GM18861 (cell line): ENCODE results near the gene REN.

ENCODE experiments used
- ATAC-seq: cut with Tn5 transposase; IDR thresholded peaks from one replicate; pipeline ENCODE4 v1.9.1; 2021; ENCODE audit not compliant: unreplicated experiment

Gene REN

DNA sequence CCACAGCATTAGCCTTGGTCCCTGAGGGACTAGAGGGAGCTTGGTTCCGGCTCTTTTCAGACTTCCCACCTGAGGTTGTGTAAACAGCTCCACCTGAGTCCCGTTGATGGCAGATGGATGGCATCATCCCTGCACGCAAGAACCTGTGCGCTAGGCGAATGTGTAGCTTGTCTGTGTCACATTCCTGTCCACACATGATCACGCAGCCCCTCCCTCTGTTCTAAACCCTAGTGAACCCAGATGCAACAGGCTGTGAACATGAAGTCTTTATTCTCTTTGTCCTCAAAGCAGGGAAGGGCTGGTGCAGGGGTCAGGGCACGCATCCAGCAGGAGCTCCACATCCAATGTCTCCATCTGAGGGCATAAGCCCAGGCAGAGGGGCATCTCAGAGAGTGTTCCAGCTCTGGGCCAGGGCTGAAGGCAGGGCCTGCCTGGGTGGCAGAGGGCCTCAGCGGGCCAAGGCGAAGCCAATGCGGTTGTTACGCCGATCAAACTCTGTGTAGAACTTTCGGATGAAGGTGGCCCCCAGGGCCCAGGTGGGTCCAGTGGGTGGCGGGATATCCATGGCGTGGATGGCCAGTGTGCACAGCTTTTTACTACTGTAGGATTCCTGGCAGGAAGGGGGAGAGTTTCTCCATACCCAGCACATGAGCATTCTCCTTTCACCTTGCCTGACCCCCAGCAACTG lies 11.4 kb downstream of the REN start:
- no peak for ATAC-seq

DNA sequence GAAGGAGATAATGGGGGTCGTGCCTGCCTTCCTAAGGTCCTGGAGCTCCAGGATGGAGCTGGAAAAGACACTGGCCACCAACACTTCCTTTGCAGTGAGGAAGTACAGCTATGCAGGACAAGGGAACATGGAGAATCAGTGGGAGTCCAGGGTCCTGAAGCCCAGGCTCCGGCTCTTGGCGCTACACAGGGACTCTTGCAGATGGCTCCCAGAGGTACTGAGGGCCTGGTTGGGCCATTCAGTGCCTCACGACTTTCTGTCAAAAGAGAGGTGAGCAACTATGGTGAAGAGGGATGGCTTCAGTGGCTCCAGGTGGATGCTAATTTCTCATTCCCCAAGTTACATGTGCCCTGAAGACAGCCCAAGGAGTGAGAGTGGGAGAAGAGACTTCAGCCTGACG lies 12.5 kb downstream of the REN start:
- ATAC-seq = no peak

DNA sequence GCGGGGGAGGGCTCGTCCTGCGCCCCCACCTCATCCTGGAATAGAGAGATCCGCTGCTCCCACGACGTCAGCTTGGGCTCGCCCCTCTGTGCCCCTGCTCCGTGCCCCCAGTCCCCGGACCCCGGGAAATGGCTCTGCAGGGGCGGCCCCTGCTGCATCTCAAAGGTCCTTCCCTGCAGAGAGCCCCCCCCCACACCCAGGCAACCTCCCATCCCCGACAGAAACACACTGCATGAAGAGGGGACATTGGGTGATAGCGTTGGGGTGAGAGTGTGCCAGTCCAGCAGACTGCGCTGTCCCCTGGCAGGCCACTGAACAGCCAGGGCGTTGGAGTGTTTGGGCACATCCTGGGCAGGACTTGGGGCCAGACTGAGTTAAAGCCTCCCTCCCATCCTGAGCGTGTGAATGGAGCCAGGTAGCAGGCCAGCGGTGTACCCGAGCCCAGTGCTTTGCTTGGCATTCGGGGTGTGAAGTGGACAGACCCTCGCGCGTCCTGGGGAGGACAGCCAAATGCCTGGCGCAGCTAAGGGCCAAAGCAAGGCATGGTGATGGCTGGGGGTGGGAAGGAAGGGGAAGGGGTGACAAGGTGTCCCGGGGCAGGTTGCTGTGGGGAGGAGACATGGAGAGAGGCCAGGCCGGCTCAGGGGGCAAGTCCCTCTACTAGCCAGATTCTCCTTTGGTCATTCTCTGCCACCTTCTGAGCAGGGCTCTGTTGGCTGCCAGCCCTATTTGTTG lies 13.7 kb downstream of the REN start:
- no peak for ATAC-seq

DNA sequence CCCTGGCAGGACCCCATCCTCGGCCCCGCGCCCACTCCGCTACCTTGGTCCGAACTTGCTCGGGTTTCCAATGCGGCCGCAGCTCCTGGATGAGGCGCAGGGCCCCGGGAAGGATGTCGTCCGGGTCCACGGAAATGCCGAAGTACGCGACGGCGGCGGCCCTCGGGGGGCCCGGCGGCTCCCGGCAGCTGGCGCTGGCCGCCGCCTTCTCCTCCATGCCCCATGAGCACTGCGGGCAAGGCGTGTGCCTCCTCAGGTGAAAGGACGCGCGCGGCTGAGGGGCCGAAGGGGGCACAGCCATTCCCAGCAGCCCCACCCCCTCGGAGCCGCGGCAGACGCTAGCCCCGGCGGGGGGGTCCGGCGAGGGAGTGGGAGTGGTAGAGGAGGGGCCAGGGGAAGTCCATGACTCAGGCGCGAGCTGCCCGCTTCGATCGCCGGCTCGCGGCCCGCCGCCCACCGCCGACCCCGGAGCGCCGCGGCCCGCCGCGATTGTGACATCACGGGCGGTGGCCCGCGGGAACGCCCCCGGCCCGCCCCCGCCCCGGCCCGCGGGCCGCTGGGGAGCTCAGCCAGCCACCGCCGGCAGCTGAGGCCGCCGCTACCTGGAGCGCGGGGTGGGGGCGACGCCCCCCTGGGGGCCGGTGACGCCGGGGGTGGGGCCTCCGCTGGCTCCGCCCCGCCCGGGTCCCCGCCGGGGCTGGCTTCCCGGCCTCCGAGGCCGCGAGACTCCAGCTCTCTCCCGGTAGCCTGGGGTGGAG lies 14.4 kb downstream of the REN start, which contains the start of gene ETNK2:
TSS of gene ETNK2 (minus strand) at position 493 of the 758 bp plus-strand sequence. CDS start at position 301, 192 bp downstream.
- no peak for ATAC-seq

DNA sequence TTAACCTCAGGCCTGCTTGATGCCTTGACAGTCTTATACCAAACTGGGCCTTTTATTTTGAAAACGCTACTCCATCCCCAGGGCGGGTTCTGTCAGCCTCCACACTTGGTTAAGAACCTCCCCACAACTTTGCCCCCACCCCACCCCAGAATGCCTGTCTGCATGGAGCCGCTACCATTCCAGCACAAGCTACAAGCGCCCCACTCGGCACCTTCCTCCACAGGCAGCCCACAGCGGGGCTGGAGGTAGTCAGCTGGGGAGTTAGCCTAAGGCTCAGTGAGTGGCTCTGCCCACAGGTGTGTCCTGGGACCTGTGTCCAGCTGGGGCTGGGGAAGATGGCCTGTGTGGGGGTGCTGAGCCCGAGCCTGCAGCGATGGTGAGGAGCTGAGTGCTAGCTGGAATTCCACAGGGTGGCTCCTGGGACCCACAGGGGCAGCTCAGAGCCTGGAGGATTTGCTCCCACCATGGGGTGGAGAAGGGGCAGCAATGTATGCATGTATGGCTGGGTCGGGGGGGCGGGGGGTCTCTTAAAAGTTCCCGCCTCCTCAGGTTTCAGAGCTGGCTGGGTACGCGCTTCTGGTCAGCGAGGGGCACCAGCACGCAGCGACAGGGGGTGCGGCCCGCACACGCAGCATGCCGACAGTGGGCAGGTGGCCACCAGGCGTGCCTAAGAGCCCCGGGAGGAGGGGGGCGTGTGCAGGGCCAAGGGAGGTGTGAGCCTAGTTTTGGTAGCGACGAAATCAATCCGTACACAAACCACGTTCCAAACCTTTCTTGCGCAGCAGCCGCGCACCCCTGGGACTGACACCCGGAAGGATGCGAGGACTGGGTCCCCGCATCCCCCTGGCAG lies 15.2 kb downstream of the REN start:
- ATAC-seq = no peak

DNA sequence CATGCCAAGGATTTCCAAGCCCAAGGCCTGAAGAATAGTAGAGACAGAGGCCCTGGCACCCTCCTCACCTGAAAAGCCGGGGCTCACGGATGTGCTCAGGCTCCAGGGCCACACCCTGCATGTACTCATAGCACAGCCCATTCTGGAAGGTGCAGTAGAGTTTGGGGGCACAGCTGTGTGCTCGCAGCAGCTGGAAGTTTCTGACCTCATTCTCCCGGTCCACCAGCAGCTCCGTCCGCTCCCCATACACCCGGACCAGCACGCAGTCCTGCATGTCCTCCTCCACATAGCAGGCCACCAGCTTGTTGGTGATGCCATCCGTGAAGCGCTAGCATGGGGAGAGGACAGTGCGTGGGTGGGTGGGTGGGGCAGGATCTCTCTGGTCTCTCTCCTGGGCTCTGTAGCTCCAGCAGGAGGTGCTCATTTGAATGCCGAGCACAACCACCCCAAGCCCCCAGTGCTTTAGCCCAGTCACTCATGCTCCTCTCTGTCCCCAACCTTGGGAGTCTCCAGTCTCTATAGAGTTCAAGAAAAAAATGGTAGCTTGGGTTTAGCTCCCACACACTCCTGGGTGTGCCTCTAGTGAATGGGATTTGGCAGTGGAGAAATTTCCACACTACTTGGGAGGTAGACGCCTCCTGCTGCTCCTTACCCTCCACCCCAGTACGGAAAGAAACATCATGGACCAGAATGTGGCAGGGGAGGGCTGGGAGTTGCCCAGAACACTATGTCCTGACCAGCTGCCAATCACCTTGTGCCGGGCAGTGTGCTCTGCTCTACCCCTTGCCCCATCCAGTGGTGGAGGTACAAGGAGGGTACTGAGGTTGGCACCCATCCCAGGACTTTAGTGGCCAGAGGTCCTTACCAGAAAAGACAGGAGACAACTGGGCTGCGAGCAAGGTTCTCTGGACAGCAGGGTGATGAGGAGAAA lies 16.2 kb downstream of the REN start:
- ATAC-seq = no peak

DNA sequence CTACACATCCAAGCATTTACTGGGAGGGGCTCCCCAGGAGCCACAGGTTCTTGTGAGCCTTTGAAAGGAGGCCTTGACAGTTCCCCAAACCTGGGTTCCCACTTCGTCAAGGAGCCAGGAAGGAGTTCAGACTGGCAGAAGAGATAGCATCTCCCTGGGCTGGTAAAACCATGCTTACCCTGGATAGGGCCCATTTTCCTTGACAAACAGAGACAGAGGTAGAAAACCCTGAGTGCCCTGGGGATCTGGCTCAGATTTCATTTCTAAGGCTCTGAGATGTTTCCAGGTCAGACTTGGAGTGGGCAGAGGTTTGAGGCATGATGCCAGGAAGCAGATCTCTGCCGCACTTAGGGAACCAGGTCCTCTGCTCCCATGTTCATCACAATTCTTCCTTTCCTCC lies 17.0 kb downstream of the REN start:
- ATAC-seq = no peak

DNA sequence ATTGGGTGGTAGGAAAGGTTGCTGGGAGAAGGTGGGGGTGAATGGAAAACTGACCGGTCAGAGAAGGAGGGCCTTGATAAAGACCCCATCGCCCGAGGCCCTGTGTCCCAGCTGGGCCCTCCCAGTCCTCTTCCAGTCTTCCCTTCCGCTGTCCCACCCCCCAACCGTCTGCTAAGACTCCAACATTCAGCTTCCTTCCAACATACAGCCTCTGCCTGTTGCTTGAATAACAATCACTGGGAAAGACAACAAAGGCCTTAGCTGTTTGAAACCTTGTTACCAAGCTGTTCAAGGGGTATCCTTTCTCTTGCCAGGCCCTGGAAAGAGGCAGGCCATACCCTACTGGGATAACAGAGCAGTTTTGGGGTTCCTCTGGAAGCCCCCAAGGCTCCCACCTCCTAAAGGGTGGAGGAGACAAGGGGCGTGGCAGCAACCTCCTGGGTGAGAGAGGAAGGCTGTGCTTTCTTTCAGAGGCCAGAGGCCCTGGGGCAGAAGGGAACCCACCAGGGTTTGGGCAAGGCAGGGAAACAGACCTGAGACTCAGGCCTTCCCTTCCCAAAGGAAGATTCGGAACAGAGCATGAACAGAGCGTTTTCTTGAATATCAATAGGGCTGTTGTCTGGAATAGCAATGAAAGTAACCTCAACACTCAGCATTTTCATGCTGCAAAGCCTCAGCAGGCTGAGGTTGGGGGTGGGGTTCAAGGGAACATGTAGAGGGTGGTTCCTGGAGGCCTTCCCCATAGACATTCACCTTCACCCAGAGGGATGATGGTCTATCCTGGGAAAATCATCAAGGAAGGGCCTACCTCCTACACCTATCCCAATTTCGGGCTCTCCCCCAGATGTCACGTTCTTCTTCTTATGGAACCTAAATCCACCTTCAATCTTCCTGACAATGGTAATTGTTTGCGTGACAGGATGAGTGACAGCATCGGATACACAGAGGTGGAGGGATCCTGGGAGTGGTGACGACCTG lies 18.4 kb downstream of the REN start:
- no peak for ATAC-seq

DNA sequence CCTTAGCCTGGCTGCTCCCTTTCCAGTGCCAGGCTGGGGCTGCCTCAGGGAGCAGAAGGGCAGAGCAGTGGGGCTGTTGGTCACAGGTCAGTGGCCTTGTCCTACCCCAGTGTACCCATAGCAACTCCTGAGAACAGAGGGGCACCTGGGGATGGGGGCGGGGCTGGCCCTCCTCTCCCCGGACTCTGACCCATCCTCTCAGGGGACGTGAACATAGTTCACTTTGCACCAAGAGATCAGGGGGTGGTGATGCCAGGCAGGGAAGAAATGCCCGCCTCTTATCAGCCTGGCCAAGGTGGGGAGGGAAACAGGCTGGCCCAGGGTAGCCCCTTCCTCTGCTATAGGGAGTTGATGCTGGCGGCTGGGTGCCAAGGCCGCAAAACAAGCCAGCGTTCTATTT lies 19.2 kb downstream of the REN start:
- no peak for ATAC-seq

DNA sequence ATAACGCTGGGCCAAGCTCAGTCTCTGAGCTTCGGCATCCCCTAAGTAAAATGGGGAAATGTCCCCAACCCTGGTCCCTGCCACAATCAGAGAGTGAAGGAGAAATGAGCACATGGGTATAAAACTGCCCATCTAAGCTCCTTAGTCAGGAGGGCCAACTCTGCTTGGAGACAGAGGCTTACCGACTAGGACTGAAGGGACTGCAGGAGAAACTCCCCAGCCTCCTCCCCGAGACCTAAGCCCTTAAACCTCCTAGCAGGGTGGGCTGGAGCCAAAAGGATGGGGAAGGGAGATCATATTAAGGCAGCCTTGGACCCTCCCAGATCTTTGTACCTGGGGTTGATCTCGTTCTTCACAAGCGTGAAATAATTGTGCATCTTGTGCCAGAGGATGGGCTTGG lies 19.8 kb downstream of the REN start:
- ATAC-seq = no peak

DNA sequence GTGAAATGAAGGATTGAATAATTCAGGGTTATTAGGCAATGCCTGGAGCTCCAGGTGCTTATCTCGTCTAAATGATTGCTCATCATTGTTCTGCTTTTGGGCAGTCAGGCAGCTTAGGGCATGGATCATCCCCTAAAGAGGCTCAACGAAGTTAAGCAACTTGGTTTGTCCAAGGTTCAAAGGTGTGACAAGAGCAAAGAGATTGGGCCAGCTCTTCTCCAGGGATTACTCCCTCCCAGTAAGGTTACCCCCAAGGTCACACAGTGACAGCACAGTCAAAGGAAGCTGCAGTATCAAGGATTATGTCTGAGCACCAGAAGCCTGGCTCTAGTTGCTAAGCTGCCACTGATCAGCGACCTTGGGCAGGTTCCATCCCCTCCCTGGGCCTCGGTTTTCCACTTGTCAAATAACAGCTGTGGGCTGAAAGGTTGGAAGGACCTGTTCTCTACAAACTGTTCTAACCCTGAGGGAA lies 21.1 kb downstream of the REN start:
- ATAC-seq = no peak

DNA sequence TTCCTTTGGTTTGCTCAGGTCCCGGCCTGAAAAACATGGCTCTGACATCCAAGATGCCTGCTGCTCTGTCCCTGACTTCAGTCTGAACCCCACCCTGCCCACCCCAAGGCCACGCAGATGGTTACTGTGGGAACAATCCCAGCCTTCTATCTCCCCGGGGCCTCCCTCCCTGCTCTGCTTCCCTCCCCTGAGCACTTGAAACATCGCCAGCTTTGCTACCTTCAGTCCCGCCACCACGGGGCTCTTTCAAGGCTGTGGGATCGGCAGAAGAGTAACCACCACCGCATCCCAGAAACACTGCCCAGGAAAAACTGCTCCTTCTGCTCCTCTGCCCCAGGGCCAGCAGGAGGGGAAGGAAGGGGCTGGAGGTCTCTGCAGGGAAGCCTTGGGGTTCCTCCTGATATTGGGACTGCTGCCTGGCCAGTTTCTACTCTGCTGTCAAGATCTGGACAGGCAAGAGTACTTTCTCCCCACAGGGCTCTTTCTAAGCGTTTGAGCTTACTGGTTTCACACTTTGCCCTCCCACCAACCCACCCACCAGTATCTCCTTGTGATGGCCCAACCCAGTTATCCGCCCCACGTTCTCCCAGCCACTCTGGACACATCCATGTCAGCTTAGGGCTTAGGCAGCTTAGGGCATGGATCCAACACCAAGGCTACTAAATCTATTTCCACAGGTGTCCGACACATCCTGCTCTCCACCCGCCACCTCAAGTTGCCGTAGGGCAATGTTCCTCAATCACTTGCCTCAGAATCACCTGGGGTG lies 22.7 kb downstream of the REN start:
- ATAC-seq = no peak

DNA sequence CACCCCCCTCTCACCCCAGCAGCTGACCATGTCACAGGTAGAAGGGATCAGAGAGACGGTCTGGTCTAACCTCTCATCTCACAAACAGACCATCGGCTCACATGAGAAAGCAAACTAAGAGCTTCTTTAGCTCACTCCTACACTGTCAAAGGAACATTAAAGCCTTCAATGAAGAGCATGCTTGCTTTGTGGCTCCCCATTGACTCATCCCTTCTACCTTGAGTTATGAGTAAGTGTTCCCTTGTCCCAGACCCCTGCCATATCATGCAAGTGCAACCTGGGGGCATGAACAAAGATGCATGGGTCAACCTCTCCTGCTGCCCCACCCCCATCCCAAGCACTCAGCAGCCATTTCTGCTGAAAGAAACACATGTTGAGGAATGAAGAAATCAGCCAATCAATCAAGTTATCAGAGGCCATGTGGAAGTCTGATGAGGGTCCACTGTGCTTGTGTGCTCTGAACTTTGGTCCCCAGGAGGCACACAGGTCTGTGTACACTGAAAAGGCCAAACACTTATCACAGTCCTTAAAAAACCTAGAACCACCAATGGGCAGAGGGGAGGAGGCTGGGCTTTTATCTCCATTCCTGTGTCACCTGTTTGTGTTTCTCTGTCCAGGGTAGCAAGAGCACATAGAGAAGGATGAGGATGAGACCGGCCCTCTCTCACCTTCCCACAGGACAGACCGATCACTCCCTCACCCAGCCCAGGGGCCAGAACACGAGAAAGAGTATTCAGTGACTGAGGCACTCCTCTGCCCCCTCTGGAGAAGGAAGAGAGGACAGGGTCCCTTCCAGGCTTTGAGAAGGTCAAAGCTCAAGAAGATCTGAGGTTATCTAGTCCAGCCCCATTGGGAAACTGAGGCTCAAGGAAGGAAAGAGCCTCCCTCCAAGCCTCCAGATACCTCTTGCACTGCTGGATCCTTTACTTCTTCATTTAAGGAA lies 23.8 kb downstream of the REN start:
- no peak for ATAC-seq

DNA sequence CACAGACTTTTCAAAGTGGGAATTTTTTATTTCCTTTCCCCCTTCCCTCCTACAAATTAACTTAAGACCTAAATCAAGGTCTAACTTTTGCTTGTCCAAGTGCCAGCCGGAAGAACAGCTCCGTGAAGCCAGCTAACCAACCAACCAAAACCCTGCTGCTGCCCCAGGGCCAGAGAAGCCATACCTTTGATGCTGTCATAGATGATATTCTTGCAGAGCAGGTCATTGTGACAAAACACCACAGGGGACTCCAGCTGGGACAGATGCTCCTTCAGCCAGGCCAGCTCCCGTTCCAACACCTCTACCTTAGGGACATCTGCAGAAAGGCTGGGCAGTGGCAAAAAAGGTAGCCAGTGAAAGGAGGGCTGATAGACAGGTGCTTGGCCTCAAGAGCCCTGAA lies 25.0 kb downstream of the REN start:
- ATAC-seq = no peak

DNA sequence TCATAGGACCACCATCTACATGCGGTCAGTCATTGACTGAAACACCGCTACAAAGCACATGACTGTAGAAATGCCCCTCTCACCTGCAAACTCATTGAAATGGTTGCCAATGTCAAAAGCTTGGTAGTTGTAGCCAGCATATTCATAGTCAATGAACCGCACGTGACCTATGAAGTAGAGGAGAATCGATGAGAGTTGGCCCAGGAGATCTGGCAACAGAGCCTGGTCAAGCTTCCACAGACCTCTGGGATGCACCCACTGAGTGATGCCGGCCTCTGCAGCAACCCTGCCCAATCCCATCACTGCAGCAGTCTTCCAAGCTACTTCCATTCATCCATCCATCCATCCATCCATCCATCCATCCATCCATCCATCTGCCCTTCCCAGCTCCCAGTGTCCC lies 26.2 kb downstream of the REN start:
- ATAC-seq = no peak

DNA sequence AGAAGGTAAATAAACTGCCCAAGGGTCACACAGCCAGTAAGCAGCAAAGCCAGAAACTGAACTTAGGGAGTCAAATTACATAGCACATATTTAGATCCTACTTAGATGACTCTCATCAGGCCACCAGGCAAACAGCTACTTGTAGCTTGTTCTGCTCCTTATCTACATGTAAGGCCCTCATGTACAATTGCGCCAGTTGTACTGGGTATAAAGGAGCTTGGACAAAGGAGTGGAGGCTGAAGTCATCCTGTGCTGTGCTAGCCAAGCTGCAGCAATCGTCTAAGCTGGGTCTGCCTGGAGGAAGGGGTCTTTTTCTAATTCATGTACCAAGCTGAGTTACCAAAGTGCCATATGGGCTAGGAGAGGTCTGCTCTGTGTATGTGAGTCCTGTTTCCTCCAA lies 27.0 kb downstream of the REN start:
- no peak for ATAC-seq

DNA sequence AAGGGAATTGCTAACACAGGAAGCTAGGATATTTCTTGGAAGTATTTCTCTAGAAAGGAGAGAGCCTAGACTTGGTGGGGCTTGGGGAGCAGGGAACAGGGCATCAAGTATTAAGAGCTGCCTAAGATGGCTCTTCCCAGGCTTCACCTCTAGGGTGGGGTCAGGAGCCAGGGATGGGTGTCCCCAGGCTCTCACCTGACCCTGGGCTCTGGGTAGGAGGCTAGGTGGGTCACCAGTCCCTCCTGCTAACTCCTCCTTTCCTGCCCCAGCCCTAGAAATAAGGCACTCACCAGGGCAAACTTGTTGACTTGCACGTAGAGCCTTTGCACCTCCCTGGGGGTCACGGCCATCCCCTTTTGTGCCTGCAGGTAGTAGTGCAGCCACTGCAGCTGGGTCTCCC lies 29.3 kb downstream of the REN start:
- no peak for ATAC-seq
